GM19099 (cell line): Measurements from ENCODE around the gene SEPHS1.

Source experiments
- POLR2A ChIP-seq: IDR thresholded peaks from 3 replicates; pipeline ENCODE4 v1.6.1; 2011; ENCODE audit warnings: low read depth; ENCODE audit not compliant: insufficient read length; ENCODE audit errors: extremely low read depth

Gene SEPHS1

GRCh38 chr10:13291821-13292773, 56.0 kb downstream of the SEPHS1 start:
- TF ChIP-seq POLR2A = no peak

- TF ChIP-seq POLR2A = no peak
Measured at GRCh38 chr10:13291061-13291460, 57.0 kb downstream of the SEPHS1 start.

GRCh38 chr10:13284050-13284449, 64.0 kb downstream of the SEPHS1 start:
- no peak for TF ChIP-seq POLR2A

GRCh38 chr10:13276749-13277365, 71.2 kb downstream of the SEPHS1 start:
- TF ChIP-seq POLR2A = no peak

GRCh38 chr10:13272164-13272571, 75.9 kb downstream of the SEPHS1 start:
- no peak for TF ChIP-seq POLR2A

- no peak for TF ChIP-seq POLR2A
Measured at GRCh38 chr10:13271552-13272163, 76.4 kb downstream of the SEPHS1 start.

GRCh38 chr10:13270877-13271551, 77.1 kb downstream of the SEPHS1 start:
- no peak for TF ChIP-seq POLR2A

- no peak for TF ChIP-seq POLR2A
Measured at GRCh38 chr10:13268841-13269240, 79.3 kb downstream of the SEPHS1 start.

GRCh38 chr10:13268310-13268709, 79.8 kb downstream of the SEPHS1 start:
- no peak for TF ChIP-seq POLR2A
